Endometrial microvascular endothelial cells (primary cell): Measurements from ENCODE around the gene HEXIM1. TPM values are rescaled to one million over a fixed set of nuclear protein-coding genes. Genes with fewer than 3 reads are reported as not detected.
"Not testable (repeated sequence)": the region's sequence is repeated elsewhere in the genome, so short reads cannot be mapped to it uniquely, and the experiment has no call there.

Experiments
- in situ Hi-C: cut with HindIII; loops from 2 replicates; pipeline ENCODE4 v1.10.0; 2017; ENCODE audit warnings: low sequenced_read_pairs, low pct_unique_long_range_greater_than_20kb; ENCODE audit errors: inconsistent ontology term
- total RNA-seq: library from RNA; depleted of rRNA; stranded (reverse); fragments of >200 nt; gene quantifications from one replicate; pipeline ENCODE4 v1.2.3, GENCODE V29; 2015; ENCODE audit errors: inconsistent ontology term

HEXIM1 gene
- total RNA-seq, 1 donor from 2014 or later = 15.4 TPM

- in situ Hi-C loops = no loop called here
These were observed 36.4 kb upstream of the HEXIM1 start for GRCh38 chr17:45111850-45112249.

DNA sequence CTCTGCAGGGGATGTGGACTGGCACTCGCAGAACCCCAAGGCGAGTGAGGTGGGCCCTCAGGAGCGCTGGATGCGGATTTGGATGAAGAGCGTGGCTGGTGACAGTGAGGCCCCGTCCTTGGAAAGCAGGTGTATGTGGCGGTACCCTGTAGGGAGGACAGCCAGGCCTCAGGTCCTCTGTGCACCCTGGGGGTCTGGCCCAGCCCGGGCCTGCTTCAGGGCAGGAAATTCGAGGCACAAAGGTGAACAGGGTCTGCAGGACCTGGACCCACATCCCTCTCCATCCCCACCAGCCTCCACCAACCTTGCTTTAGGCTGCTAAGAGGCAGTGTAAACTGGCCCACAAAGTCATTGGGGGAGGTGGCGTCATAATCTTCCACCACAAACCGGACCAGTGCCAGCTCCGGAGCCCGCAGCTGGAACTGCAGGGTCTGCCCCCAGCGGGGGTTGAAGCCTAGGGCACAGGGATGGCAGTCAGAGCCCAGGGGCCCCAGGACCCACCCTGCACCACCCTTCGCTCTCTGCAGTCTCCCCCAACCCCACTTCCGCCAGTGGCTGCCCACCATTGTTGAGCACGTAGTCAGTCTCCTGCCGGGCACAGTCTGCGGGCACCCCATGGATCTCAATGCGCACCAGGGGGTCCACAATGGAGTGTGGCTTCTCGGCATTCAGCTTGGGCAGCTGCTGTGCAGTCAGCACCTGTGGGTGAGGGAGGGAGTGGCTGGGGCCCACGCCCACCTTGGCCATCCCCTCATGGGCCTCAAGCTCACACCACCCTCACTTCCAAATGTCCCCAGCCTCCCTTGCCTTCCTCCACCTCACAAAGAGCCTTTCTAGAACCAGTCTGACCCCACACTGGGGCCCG is 35.5 kb upstream of the HEXIM1 start:
- in situ Hi-C loops = no loop called here

DNA sequence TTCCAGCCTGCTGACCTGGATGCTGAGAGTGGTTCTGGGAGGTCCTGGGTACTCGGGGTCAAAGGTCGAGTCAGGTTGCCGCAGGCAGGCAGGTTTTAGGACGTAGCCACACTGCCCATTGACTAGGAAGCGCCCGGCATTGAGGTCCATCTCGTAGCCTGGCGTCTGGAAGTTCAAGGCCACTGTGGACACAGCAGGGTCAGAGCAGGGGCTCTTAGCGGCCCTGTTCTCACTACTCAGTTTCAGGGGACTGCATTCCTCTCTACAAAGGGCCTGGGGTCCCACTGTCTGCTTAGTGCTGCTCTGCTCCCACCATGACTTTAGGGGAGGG is 34.9 kb upstream of the HEXIM1 start:
- in situ Hi-C loops = no loop called here

GRCh38 chr17:45114117-45114932 is 34.0 kb upstream of the HEXIM1 start:
- in situ Hi-C loops = no loop called here

- in situ Hi-C loops = no loop called here
These were observed 33.2 kb upstream of the HEXIM1 start for GRCh38 chr17:45115015-45115625.

DNA sequence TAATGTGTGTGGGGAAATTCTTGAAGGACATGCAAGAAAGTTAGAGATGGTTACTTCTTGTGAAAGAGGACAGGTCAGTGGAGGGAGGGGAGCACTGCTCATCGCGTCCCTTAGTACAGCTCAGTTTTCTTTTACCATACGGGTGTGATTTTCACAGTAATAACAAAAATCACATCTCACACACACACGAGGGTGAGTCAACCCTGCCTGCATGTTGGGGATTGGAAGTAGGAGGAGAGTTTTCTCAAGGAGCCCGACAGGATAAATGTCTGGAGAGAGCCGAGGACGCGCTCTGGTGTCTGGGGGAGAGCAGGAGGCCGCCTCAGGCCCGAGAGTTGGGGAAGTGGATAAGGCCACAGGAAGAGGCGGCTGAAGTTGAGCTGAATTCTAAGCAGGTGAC is 32.4 kb upstream of the HEXIM1 start:
- in situ Hi-C loops = no loop called here

- in situ Hi-C loops = no loop called here
These were observed 31.8 kb upstream of the HEXIM1 start for GRCh38 chr17:45116434-45117016.

- in situ Hi-C loops = no loop called here
These were observed 30.9 kb upstream of the HEXIM1 start for GRCh38 chr17:45117334-45117733.

DNA sequence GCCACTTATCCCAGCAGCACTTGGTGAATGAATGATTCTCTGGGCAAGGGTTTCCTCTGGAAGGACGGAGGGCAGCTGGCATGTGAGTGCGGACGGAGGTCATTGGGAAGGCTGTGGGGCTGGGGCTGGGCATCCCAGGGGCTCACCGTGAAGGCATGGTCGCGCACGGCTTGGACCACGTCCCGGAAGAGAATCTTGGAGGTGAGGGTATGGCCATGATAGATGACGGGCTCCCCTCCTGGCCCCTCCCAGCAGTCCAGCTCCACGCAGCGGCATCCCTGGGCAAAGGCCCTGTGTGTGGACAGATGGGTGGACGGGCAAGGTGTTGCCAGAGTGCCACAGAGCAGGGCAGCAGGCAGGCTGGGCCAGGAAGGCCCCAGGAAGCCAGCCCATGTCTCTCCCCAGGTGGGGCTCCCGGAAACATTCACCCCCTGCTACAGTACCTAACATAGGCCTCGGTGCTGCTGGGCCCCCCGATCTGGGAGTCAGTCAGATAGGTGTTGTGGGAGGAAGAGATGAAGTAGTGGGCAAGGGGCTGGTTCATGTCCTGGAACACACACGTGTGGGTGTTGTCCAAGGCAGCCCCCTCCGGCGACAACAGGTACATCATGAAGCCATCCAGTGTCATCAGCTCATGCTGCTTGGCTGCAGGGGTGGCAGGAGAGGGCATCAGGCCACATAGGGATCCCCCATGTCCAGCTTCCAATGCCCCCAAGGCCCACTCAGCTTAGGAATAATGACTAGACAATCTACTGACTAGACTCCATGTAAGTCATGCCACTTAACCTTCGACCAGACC is 30.2 kb upstream of the HEXIM1 start:
- in situ Hi-C loops = no loop called here

GRCh38 chr17:45118691-45119090 is 29.6 kb upstream of the HEXIM1 start:
- in situ Hi-C loops = no loop called here

DNA sequence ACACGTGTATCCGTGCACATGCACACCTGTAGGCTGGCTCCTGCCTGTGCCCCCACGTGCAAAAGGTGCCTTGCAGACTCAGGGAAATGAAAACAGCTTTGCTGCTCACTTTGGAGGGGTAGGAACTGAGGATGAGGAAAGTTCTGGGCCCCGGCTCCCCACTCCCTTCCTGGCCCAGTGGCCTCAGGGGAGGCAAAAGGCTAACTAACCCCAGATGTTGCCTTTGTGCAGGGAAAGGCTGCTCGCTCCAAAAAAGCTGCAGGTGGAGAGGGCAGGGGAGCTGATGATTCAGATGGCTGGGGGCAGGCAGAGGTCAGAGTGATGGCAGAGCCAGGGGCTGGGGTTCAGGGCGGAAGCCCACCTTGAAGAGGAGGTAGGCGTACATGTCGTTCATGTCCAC is 28.3 kb upstream of the HEXIM1 start:
- in situ Hi-C loops = no loop called here

DNA sequence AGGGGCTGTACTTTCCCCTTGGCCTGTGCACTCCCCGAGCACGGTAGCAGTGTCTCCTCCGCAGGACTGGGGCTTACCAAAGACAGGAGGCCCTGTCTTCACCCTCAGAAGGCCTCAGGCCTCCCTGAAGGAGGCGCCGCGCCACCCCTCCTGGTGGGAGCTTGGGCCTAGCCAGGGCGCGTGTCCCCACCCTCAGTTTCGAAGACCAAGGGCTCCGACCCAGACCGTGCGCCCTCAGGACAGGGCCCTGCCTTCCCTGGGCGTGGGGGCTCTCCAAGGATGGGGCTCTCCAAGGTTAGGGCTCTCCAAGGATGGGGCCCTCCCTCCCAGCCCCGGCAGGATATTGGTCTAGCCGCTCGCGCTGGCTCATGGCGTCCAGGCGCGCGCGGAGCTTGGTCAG is 27.7 kb upstream of the HEXIM1 start:
- in situ Hi-C loops = no loop called here

DNA sequence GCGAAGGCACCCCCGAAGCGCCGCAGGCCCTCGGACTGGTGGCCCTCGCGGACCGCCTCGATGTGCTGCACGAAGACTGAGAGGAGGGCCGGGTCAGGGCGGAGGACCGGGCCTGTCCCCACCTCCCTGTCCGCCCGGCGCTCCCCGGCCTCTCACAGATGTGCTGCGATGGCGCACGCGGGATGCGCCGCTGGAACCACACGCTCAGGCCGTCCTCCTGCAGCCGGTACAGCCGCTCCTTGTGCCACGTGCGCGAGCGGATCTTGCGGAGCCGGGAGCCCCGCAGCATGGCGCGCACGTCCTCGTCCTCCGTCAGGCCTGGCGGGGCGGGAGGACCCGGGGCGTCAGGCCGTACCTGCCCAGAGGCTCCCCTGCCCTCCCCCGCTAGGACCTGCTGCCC is 27.2 kb upstream of the HEXIM1 start:
- in situ Hi-C loops = no loop called here

GRCh38 chr17:45123076-45123770 is 25.1 kb upstream of the HEXIM1 start:
- in situ Hi-C loops = no loop called here

- in situ Hi-C loops = no loop called here
These were observed 24.1 kb upstream of the HEXIM1 start for GRCh38 chr17:45123930-45124796.

DNA sequence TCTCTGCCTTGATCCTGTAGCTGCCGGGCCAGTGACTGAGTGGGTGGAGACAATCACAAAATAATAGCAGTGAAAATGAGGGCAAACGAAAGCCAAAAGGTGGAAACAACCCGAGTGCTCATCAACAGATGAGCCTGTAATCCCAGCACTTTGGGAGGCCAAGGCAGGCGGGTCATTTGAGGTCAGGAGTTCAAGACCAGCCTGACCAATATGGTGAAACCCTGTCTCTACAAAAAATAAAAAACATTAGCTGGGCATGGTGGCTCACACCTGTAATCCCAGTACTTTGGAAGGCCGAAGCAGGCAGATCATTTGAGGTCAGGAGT is 23.5 kb upstream of the HEXIM1 start:
- in situ Hi-C loops = not testable (repeated sequence)

DNA sequence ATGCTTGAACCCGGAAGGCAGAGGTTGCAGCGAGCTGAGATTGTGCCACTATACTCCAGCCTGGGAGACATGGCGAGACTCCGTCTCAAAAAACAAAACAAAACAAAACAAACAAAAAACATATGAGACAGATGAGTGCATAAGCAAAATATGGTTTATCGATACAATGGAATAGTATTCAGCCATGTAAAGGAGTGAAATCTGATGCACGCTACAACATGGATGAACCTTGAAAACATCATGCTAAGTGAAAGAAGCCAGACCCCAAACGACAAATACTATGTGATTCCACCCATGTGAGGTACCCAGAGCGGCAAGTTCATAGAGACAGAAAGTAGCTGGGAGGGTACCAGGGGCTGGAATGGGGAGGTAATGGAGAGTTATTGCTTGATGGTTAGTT is 22.8 kb upstream of the HEXIM1 start:
- in situ Hi-C loops = no loop called here

DNA sequence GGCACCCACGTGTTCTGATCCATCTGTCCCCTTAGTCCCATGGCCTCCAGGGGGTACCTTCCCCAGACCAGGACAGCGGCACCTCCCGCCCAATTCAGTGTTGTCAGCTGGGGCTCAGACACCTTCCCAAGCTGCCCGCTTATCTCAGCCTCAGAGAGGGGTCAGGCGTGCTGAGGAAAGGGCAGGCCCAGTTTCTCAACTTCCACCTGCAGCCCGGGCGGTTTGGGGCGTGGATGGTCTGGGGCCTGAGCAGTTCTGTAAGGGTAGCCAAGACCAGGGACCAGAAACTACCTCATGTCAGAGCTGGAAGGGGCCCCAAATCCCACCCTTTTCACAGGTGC is 21.1 kb upstream of the HEXIM1 start:
- in situ Hi-C loops = no loop called here
